ENCODE data around the gene COL2A1.

COL2A1 gene

DNA sequence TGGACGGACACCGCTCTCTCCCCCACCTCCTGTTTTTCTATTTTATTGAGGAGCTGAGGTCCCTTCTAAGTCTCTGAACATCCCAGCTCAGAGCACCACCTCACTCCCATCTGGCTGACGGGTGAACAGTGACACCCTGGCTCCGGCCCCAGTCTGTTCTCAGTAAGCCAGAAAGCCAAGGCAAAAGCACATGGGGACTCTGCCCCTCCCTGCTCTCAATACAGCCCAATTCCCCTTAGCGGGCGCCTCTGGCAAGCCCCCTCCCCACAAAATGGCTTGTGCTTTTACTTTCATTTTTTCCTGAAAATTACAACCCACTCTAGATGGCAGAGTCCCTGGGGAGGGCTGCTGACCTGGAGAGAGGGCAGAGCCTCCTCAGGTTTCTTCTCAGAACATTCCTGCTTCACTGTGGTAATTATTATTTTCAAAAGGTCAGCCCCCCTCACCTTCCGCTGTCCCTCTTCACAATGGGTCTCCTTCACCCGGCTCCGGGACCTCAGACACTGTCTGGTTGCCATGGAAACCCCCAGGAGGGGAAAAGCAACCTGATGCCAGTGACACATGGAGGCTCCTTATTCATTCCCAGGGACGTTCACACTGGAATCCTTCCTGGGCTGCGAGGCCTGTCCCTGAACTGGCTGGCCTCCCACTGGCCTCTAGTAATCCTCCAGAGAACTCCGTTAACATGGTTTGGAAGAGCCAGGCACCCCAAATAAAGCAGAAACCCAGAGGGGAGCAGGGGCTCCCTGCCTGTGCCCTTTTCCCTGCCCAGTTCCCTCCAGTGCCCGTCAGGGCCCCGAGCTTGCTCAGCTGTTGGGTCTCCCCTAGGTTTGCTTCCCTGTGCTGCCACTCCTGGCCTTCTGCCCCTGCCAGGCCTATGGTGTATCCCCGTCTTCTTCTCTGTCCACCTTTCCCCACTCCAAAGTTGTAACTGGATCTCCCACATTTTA lies 15.9 kb downstream of the COL2A1 start:
- no peak for DNase-seq

DNA sequence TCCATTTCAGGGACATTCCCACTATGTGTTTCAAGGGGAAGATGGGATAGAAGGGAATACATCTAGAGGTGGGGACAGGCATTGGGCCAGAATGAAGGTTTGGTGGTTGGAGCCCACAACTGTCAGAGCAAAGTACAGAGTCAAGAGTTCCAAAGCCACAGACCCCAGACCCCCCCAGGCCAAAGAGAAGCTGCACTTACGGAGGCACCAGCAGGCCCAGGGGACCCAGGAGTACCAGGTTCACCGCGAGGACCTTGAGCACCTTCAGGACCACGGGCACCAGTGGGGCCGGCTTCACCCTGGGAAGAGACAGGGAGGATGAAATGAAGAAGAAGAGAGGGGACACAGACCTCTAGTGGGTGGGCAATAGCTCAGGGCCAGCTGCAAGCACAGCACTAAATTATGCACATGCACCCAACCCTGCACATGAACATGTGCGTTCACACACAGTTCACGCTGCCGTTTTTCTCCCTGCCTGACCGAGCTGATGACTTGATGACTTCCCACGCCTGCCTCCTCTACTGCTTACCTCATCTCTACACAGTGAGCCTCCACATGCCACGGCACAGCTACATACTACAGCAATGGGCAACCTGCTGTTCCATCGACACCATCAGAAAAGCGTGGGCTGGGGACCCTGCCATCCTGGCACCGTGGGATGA lies 16.7 kb downstream of the COL2A1 start:
- DNase-seq, result no peak

DNA sequence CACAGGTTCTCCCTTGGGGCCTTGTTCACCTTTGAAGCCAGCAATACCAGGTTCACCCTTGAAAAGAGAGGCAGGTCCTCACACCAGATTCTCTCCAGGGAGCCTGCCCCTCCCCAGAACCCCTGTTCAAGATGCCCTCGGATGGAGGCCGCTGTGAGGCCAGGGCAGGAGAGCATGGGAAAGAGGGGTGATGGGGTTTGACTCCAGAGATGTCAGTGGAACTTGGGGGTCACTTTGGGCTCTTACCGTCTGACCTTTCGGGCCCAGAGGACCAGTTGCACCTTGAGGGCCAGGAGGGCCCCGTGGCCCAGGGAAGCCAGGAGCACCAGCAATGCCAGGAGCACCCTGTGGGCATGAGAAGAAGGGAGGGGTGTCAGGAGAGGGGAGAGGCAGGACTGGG lies 17.4 kb downstream of the COL2A1 start:
- DNase-seq, result no peak

DNA sequence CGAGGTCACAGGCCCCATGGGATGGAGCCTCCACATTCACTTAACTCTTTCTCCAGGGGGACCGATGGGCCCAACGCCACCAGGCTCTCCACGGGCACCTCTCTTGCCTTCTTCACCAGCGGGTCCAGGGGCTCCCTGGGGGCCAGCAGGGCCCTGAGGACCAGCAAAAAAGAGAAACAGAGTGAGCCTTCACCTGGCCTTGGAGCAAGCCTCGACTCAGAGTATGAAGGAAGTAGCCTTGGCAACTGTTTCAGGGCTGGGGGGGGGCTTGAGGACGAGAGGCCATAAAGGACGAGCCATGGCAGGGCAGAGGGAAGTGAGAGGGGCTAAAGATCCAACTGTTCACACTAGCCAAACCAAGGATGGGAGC lies 18.0 kb downstream of the COL2A1 start:
- DNase-seq, result no peak

DNA sequence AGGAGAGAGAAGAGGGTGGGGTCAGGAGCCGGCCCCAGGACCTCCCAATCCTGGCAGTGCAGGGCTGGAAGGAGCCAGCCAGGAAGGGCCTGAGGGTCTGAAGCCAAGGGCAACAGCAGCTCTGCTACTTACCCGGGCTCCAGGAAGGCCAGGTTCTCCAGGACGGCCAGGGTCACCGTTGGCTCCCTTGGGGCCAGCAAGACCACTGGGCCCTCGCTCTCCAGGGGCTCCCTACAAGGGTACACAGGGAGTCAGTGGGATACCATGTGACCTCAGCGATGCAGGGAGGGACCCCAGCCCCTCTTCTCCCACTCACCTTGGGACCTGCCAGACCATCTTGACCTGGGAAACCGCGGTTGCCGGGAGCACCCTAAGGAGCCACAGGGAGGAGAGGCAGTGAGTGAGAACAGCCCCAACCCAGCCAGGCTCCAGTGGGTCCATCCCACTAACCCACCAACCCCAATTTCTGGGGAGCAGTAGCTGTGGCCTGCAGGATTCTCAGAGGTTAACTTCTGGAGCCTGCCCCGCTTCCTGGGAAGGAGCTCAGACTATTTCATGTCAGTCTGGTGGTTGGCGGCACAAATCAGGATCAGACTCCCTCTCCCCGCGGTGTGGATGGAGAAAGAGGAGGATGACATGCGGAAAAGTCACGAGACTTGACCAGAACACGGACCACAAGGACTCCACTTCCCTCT lies 18.5 kb downstream of the COL2A1 start:
- no peak for DNase-seq

DNA sequence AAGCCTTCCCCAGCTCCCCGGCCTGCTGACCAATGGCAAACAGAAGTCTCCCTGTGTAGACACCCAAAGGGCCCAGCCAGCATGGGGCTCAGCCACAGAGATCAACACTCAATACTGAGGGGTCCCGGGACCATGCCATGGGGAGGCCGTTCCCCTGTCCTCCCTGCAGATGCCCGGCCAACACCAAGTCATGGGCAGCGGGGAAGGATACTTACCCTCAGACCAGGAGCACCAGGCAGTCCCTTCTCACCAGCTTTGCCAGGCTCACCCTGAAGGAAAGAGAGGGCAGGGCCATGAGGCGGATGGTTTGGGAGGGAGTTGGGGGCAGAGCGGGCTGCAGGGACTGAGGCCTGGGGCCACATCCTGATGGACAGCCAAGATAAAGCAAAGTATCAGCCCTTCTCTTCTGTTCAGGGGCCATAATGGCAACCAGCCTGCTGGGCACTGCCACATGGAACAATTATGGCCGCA lies 19.9 kb downstream of the COL2A1 start:
- no peak for DNase-seq

DNA sequence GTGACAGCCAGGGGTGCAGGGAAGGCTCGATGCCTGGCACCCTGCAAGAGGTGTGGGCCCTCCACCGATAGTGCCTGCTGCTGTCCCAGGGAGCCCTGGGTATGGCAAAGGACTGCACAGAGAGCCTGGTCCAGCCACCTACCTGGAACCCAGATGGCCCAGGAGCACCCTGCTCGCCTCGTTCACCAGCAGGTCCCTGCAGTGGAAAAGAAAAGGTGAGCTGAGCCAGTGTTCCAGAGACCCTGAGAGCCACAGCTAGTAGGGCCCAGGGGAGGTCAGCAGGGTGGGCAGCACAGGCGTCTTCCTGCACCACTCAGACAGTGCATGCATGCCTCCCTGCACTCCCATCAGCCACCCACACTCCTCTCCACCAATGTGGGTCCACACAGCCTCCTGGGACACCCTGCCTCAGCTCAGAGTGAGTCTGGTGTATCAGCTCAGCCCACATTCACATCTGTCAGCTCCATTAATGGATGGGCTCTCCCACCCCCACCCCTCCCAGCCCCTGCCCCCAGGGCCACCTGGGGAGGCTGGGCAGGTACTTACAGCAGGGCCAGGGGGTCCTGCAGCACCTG lies 20.6 kb downstream of the COL2A1 start:
- no peak for DNase-seq

DNA sequence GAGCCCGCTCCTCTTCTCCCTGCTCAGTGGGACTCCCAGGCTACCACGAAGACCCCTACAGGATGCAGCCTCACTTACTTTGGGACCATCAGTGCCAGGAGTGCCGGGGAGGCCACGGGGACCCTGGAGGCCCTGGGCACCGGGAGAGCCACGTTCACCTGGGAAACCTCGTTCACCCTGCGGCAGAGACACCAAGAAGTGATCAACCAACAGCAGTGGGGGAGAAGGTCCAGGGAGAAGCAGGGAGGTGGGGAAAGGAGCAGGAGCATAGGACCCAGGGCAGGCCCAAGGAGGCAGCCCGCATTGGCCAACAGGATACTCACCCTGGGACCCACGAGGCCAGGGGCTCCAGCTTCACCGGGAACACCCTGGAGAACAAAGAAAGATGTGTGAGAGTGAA lies 21.5 kb downstream of the COL2A1 start:
- no peak for DNase-seq

DNA sequence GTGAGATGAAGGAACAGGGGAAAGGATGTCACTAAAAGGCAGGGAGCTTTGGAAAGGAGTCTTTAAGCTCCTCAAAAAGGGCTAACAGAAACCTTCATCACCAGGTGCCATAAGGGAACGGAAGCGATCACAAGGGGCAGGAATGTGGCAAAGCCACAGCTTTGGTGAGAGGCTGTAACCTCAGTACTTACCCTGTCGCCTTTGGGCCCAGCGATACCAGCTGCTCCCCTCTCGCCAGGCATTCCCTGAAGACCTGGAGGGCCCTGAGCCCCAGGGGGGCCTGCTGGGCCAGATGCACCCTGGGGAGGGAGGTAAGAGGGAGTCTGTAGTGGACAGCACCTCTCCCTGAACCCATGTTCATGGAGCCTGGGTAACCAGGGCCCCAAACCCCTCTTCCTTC lies 22.0 kb downstream of the COL2A1 start:
- DNase-seq, result no peak

DNA sequence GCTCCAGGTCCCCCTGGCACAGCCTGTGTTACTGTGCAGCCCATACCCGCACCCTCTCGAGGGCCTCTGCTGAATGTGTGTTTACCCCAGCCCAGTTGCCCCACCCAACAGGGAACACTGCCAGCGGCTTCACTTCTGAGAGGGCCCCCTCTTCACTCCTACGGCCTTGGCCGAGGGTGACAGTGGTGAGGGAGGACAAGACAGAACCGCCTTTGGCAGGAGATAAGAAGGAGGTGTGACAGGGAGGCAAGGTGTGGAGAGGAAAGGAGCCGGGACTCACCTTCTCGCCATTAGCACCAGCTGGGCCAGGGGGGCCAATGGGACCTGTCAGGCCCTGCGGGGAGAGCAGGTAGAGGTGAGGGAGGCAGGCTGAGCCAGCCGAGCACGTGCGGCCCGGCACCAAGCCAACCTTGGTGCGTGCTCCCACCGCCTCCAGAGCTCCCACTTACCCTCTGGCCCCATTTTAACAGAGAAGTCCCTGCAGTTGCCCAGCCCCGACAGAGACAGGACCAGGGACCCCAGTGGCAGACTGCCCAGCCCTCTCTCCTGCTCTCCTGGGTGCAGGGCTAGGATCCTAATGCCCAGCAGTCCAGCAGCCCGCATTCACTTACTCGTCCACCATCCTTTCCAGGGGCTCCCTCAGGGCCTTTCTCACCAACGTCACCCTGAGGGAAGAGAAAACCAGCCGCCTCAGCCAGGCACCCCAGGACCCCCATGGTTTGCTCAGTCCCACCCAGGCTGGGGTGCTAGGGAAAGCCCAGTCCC lies 22.6 kb downstream of the COL2A1 start:
- no peak for DNase-seq

DNA sequence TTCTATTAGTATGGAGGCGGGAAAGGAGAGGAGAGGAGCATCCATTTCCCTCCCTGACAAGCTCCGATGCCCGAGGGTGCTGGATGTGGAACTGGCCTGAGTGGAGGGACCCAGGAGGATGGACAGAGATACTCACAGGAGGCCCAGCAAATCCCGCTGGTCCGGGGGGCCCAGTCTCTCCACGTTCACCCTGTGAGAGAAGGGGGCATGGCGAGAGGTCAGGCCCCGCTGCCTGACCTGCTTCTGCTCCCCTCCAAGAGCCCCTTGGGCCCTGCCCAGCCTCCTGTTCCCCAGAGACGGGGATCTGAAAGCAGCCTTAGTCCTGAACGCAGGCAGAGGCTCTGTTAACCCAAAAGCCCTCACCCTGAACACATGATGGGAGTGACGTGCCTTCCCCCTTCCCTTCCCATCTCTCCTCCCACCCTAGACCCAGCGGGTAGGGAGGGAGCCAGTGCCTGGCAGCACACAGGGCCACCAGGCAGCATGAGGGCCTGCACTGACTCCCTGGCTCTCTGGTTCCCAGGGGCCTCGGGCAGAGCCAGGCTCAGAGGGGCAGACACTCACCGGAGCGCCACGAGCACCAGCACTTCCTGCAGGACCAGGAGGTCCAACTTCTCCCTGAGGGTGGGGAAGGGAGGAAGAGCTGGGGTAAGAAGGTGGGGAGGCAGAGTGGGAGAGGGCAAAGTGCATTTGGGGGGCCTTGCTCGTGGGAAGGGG lies 23.3 kb downstream of the COL2A1 start:
- no peak for DNase-seq

DNA sequence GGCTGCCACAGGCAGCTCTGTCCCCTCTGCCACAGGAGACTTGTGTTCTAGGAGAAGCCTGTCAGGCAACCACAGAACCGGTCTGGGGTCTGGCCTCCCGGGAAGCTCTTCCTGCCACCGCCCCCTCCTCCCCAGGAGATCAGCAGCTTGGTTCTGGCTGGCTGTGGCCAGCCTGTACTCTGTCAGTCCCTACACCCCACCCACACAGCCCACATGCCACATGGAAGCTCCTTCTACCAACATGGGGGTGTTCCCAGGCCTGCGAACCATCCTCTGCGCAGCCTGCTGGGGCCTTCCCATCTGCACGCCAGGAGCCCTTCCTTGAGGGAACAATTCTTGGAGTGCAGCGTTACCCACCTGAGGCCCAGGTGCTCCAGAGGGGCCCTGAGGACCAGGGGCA lies 24.1 kb downstream of the COL2A1 start:
- DNase-seq, result no peak

DNA sequence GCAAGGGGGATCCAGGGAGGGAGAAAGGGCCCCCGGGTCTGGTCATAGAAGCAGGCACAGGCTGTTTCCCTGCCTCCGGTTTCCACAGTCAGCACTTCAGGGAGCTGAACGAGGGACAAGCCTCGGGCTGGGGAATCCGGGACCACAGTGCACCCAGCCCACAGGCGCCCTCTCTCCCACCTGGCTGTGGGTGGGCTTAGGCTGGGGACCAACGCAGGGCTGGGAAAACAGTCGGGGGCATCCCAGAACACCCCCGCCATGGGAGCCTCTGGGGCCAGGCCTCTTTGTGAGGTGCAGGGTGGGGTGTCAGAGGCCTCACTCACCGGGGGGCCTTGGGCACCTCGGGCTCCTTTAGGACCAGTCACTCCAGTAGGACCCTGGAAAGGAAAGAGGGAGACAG lies 24.6 kb downstream of the COL2A1 start:
- no peak for DNase-seq

DNA sequence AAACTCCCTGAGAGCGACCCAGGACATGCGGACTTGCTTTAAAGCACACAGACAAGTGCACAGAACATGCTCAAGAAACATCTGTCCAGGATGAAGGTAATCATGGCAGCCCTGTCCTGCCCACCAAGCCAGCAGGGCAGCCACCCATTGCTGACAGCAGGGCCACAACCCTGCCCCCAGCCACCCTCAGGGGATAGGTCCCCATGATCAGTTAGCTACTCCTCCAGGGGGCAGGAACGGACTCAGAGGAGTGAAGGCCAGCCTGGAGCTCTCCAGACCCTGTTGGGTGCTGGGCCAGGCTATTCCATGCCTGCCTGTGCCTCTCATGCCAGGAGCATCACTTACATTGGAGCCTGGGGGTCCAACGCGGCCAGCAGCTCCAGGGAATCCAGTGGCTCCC lies 25.1 kb downstream of the COL2A1 start:
- DNase-seq, result no peak

DNA sequence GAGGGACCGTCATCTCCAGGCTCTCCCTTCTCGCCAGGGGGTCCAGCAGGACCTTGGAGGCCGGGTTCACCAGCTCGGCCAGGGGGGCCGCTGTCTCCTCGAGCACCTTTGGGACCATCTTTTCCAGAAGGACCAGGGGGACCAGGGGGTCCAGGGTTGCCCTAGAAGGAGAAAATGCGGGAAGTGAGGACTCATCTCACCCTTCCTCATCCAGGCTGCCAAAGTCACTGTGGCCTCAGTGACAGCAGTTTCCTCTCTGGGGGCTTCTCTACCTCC lies 25.7 kb downstream of the COL2A1 start:
- no peak for DNase-seq

DNA sequence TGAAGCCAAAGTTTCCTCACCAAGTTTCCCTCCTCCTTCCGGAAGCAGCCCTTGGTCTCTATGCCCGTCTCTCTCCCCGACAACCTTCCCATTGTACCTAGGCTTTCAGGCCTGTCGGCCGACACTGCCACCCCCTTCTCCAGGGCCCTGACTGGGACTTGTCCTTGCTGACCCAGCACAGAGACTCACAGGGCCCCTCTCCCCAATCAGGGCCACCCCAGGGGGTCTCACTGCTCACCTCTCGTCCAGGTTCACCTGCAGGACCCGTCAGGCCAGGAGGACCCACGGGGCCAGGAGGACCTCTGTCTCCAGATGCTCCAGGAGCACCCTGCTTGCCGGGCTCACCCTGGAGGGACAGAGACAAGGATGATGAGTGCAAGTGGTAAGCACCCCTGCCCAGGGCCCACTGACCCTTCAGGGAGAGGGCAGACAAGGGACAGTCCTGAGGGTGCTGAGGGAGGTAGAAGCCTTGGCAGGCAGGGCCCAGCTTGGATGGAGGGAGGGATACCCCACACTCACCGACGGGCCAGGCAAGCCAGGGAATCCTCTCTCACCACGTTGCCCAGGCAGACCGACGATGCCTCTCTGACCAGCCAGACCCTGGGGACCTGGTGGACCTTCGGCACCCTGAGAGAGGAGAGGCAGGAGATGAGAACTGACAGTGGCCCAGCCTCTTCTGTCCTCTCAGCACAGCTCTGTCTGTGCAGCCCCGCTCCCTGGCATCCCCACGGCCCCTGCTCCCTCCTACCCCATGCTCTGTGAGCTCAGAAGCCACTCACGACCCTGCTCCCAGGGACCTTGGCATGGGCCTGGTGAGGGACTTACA lies 26.3 kb downstream of the COL2A1 start:
- no peak for DNase-seq

DNA sequence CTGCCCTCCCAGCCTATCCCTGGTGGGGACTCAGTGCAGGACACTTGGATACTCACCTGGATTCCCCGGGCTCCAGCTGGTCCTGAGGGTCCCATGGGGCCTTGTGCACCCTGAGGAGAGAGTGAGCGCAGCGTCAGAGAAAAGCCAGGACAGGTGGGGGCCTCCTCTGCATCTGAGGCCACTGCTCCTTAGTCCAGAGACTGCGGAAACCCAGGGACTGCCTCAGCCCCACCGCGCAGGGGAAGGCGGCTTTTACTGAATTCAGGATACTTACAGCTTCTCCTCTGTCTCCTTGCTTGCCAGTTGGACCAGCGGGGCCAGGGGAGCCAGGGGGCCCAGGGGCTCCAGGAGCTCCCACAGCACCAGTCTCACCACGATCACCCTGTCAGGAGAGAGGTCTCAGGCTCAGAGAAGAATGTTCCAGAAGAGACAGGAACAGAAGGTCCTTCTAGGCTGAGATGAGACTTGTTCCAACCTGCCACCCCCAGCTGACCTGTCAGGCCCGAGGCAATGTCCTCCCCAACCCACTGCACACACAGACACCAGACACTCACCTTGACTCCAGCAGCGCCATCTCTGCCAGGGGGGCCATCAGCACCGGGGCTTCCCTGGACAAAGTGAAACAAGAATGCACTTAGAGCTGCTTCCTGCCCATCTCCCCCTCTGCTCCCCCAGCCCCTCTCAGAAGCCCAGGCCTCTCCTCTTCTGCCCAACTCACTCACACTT lies 27.1 kb downstream of the COL2A1 start:
- DNase-seq, result no peak

DNA sequence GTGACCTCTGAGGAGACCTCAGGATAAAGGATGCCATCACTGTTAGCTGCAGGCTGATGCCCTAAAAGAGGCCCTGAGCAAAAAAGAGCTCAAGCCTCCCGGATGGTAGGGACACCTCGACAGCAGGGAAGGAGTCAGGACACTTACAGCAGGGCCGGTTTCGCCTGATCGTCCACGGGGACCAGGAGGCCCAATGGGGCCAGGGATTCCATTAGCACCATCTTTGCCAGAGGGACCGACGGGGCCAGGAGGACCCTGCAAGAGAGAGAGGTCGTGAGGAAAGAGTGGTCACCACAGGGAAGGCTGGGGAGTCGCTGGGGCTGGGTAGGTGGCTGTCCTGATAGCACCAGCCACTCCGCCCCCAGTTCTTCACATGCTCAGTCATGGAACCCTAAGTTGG lies 28.5 kb downstream of the COL2A1 start:
- DNase-seq, result no peak

DNA sequence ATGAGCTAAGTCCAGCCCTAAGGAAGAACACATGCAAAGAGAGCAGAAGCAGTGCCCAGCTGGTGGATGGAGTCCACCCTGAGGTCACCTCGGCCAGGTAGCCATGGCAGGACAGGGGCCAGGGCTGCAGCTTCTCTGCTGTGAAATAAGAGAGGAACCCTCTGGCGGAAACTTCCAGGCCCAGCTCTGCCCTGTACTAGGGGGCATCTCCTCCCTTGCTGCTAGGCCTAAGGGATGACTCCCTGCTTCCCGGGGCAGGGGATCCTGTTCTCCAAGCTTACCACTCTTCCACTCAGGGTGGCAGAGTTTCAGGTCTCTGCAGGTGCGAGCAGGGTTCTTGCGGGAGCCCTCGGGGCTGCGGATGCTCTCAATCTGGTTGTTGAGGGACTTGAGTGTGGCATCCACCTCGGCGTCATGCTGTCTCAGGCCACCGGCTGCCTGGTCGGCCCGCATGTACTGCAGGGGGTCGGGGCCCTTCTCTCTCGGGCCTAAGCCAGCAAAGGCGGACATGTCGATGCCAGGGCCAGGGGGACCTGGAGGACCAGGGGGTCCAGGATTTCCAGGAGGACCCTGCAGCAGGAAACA lies 29.1 kb downstream of the COL2A1 start:
- no peak for DNase-seq

DNA sequence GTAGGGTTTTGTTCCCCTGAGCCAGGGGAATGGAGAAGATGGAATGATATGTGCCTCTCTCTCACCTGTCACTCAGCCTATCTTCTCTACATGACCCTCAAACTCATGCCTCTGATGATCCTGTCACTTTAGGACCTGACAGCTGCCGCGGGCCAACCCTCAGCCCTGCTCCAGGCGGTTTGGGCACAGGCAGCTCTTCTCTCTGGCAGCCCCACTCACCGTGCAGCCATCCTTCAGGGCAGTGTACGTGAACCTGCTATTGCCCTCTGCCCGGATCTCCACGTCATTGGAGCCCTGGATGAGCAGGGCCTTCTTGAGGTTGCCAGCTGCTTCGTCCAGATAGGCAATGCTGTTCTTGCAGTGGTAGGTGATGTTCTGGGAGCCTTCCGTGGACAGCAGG lies 30.4 kb downstream of the COL2A1 start:
- no peak for DNase-seq

All from OCI-M1 (cell line).